NCI-H1105 treated with DMSO at 0.1 percent for 48 hours (cell line): ENCODE measurements around the gene COX6A1.
A peak's percentile ranks its signal among the peaks of the same experiment; 100 is the strongest.
"Not testable (repeated sequence)": the region's sequence is repeated elsewhere in the genome, so short reads cannot be mapped to it uniquely, and the experiment has no call there.

ENCODE experiments used
- DNase-seq: peaks from one replicate; lab custom pipeline; 2025; lab: John Stamatoyannopoulos, UW

COX6A1 gene

GRCh38 chr12:120468325-120468820 lies 30.5 kb downstream of the COX6A1 start:
- DNase-seq = no peak

GRCh38 chr12:120468821-120469449 lies 31.0 kb downstream of the COX6A1 start:
- DNase-seq = no peak

DNA sequence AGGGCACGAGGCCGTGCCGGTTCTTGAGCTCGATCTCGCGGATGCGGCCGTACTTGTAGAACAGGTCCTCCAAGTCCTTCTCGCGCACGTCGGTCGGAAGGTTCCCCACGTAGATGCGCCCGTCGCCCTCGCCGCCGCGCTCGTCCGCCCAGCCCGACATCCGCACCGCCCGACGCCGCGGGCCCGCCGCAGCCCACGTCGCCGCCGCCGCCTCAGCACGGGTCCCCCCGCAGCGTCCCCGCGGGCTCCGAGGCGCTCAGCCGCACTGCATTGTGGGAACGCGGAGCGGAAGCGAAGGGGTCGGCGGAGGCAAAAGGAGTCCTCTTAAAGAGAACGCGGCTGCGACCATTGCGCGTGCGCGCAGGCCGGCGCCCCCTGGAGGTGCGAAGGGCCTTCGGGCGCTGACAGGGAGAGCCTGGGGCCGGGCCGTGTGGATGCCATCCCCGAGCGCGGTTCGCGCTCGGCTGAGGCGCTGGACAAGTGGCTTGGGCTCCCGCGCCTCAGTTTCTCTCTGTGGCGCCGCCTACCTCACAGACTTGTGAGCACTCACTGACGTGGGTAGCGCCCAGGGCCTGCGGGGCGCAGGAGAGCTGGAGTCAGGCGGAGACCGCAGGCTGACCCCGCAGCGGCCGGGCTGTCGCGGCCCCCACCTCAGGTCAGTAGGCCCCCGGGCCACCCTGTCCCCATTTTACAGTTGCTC lies 31.7 kb downstream of the COX6A1 start, which contains the start of gene SRSF9:
TSS of gene SRSF9 (minus strand) at position 299 of the 700 bp plus-strand sequence. CDS start at position 160, 139 bp downstream.
- peak; percentile 95 for DNase-seq

- peak; percentile 32 for DNase-seq
Observed at GRCh38 chr12:120470150-120470784, 32.4 kb downstream of the COX6A1 start.

- DNase-seq = no peak
Observed at GRCh38 chr12:120472521-120472920, 34.6 kb downstream of the COX6A1 start.

- DNase-seq = no peak
Observed at GRCh38 chr12:120473807-120474615, 36.1 kb downstream of the COX6A1 start.

- no peak for DNase-seq
Observed at GRCh38 chr12:120474616-120474960, 36.7 kb downstream of the COX6A1 start.

GRCh38 chr12:120475643-120476042 lies 37.7 kb downstream of the COX6A1 start:
- no peak for DNase-seq

DNA sequence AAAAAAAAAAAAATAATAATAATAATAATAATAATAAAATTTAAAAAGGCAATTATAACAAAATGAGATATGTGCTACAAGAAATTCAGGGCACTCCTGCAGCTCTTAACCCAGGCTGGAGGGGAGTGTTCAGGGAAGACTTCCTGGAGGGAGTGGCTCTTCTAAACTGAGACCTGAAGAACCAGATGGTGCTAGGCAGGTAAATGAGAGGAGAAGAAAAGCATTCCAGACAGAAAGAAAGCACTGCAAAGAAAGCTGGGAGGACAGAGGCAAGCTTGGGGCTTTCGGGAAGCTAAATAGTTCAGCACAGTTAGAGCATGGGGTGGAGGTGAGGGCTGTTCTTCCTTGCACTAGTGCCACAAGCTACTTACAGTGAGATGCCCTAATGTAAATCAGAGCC lies 41.5 kb downstream of the COX6A1 start:
- DNase-seq = no peak

GRCh38 chr12:120480211-120480610 lies 42.3 kb downstream of the COX6A1 start:
- DNase-seq = no peak

GRCh38 chr12:120481022-120481767 lies 43.3 kb downstream of the COX6A1 start:
- DNase-seq = no peak

DNA sequence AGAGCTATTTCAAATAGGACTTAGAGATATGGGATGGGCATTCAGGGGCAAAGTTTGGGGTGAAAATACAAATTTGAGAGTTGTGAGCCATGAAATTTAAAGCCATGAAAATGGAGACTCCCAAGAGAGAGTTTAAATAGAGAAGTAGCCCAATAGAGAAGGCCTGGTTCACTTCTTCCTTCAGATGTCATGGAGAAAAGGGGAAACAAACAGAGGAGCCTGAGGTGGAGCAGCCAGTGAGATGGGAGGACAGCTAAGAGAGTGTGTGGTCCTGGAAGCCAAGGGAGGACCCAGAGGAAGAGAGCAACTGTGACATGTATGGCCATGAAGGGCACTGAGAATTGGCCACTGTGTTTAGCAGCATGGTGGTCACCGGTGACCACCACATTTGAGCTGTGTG lies 45.7 kb downstream of the COX6A1 start:
- DNase-seq = no peak

DNA sequence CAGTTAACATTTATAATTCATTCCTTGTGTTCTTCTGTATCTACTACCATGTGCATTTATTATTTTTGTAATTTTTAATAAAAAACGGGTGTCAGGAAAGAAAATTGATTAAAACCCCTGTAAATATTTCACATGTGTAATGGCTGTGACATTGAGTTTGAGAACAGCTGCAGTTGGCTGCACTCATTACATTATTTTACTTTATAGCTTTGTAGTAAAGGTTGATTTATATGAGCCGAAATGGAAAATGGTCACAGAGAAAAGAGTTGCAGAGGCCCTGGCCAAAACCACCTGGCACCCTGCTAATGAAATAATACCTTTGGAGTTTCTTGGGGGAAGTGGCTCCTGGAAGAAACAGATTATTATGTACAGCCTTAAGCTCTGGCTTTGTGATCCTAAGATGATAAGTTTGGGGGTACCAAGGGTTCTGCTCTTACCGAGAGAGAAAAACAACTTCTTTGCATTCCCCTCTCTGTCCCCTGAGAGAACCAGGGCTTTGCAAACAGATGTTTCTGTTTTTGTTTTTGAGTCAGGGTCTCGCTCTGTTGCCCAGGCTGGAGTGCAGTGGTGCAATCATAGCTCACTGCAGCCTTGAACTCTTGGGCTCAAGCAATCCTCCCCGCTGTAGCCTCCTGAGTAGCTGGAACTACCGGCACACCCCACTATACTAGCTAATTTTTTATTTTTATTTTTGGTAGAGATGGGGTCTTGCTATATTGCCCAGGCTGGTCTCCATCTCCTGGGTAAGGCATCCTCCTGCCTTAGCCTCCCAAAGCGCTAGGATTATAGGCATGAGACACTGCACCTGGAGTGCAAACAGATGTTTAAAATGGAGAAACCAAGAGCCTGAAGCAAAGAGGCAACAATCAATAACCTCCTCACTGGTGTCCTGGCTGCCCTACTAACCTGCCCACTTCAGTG lies 48.3 kb downstream of the COX6A1 start:
- no peak for DNase-seq

DNA sequence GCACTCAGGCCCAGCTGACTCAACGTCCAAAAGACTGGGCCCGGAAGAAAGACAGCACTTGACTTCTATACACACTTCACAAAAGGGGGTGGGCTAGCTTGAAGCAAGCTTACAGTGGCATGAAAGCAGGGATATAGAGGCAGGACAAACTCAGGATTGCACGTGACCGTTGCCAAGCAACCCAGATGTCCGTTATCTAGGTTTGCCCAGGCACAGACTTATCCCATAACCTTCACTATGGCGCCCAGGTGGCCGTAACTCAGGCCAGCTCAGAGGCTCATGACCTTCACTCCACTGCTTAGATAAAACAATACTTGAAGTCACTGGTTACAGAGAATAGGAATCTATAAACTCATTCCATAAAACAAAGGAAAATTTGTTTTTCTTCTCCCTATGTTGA lies 49.6 kb downstream of the COX6A1 start:
- DNase-seq = not testable (repeated sequence)

DNA sequence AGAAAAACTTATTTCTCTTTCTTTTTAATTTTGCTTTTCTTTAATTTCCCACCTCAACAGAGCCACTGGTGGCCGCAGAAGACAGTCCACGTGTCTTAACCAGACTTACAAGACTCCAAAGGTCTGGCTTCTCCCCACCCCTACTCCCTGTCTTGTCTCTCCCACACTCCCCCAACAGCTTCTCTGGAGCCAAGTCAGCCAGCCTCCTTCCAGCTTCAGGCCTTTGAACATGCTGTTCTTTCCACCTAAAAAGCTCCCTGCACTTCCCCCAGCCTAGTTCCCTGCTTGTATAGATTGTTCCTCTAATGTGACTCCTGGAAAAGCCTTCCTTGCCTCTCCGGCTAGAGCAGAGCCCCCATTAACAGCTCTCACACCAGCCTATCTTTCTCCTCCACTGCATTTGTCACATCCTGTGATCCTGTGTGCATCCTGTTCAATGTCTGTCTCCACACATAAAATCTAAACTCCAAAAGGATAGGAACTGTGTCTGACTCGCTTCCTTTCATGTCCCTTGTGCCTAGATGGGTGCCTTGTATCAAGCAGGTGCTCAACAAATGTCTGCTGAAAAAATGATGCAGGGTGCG lies 50.2 kb downstream of the COX6A1 start:
- no peak for DNase-seq

DNA sequence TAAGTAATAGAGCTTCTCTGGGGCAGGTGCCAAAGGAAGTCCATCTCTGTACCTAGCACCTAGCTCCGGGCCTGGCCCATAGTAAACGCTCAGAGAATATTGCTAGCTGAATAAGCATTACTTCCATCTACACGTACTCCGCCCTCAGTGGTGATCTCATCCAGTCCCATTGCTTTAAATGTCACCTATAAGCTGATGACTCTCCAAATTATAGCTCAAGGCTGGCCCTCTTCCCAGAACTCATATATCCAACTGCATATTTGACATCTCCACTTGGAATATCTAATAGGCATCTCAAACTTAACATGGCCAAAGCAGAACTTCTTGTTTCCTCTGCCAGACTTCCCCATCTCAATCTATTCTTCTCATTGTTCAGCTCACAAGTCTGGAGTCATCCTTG lies 51.1 kb downstream of the COX6A1 start:
- no peak for DNase-seq

- no peak for DNase-seq
Observed at GRCh38 chr12:120490325-120490724, 52.4 kb downstream of the COX6A1 start.
